A549 treated with AZD2906 at 1 μM for 4 hours (cell line): ENCODE measurements around the gene FNDC10. TPM values are rescaled to one million over a fixed set of nuclear protein-coding genes. Genes with fewer than 3 reads are reported as not detected.

Experiments used
- total RNA-seq: library from RNA; stranded (reverse); fragments of 200-300 nt; extraction: Qiagen RNA extraction; gene quantifications from 5 replicates; pipeline ENCODE4 v1.2.3, GENCODE V29; 2022

FNDC10 gene
- 5.4 to 9.3 TPM (median 8.3 TPM) in 5 replicates for total RNA-seq

GRCh38 chr1:1599935-1600860 is at the start of gene FNDC10:
Gene FNDC10 (minus strand): TSS chr1:1600135. CDS start chr1:1600015, 120 bp downstream.

GRCh38 chr1:1631782-1632420 is 32.0 kb upstream of the FNDC10 start, which contains the start of gene MMP23B:
Gene MMP23B (plus strand): TSS chr1:1632173. CDS start chr1:1632219, 46 bp downstream.

GRCh38 chr1:1615256-1616044 is 15.5 kb upstream of the FNDC10 start, which contains the start of gene MIB2:
Gene MIB2 (plus strand): TSS chr1:1615500. CDS start chr1:1623453, 7,953 bp downstream.

DNA sequence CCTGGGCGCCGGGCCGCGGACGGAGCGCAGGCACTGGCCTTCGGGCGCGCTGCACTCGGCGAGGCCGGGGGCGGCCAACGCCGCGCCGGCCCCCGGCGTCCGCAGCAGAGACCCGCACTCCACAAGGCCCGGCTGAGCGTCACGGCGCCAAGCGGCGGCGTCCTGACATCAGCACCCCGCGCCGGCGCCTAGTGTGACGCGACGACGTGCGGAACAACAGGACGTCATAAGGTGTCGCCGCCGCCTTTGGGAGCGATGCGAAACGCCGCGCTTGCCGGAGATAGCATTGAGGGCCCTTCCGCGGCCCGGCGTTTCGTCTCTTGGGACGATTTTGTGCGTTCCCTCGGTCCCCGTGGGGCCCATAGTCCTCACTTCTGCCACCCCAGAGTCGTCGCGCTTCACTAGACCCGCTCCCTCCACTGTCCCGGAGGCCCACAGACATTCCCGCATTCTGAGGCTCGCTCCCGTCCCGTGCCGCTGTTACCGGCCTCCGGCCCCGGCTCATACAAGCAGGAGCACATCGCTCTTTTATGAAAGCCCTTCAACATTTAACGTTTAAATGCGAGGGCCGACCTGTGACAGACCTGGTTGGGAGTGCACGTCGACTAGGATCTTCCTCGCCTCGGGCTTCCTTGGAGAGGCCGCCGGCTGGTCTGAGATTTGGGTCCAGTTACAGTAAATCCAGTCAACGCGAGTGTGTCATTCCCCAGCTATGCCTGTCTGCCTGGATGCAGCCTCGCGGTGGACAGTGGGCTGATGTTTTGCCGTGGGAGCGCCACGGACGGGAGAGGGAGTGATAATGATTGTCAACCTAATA is 25.0 kb downstream of the FNDC10 start, which contains the start of gene SSU72:
Gene SSU72 (minus strand): TSS at position 143 of the 817 bp plus-strand sequence. CDS start 306 bp downstream, outside the sequence.

Other genes with a start within 250 kb of the FNDC10 start
- 0.11 to 0.36 TPM (median 0.15 TPM) in 4 of 5 replicates, not detected in the other for gene MXRA8, start 241.6 kb downstream of the FNDC10 start, total RNA-seq
- gene AURKAIP1, start 224.9 kb downstream of the FNDC10 start, total RNA-seq: 107 to 197 TPM (median 169 TPM) in 5 replicates
- 38.0 to 55.0 TPM (median 48.1 TPM) in 5 replicates for gene CCNL2, start 200.8 kb downstream of the FNDC10 start, total RNA-seq
- 128 to 145 TPM (median 135 TPM) in 5 replicates for gene MRPL20, start 192.8 kb downstream of the FNDC10 start, total RNA-seq
- 0.03 to 0.10 TPM (median 0.07 TPM) in 3 of 5 replicates, not detected in the others for gene ANKRD65, start 178.9 kb downstream of the FNDC10 start, total RNA-seq
- gene VWA1, start 164.4 kb downstream of the FNDC10 start, total RNA-seq: 3.7 to 15.9 TPM (median 14.0 TPM) in 5 replicates
- not detected in 5 replicates for gene ATAD3C, start 150.4 kb downstream of the FNDC10 start, total RNA-seq
- 1.1 to 3.4 TPM (median 2.9 TPM) in 5 replicates for gene ATAD3B, start 128.4 kb downstream of the FNDC10 start, total RNA-seq
- 28.5 to 38.5 TPM (median 36.5 TPM) in 5 replicates for gene ATAD3A, start 88.0 kb downstream of the FNDC10 start, total RNA-seq
- 0.36 to 0.75 TPM (median 0.58 TPM) in 4 of 5 replicates, not detected in the other for gene TMEM240, start 59.5 kb downstream of the FNDC10 start, total RNA-seq
- 82.0 to 103 TPM (median 101 TPM) in 5 replicates for gene SSU72, start 25.3 kb downstream of the FNDC10 start, total RNA-seq
- 8.0 to 19.5 TPM (median 17.7 TPM) in 5 replicates for gene MIB2, start 15.4 kb upstream of the FNDC10 start, total RNA-seq
- 0.29 to 0.84 TPM (median 0.60 TPM) in 5 replicates for gene MMP23B, start 32.0 kb upstream of the FNDC10 start, total RNA-seq
- gene CDK11B, start 58.9 kb upstream of the FNDC10 start, total RNA-seq: 23.5 to 26.0 TPM (median 25.2 TPM) in 5 replicates
- gene SLC35E2B, start 92.7 kb upstream of the FNDC10 start, total RNA-seq: 10.6 to 13.0 TPM (median 12.7 TPM) in 5 replicates
- 18.3 to 23.7 TPM (median 21.3 TPM) in 5 replicates for gene CDK11A, start 124.2 kb upstream of the FNDC10 start, total RNA-seq
- 31.9 to 42.6 TPM (median 39.5 TPM) in 5 replicates for gene NADK, start 178.3 kb upstream of the FNDC10 start, total RNA-seq